Measurements from ENCODE around the gene ECHS1.
"Not testable (repeated sequence)": the region's sequence is repeated elsewhere in the genome, so short reads cannot be mapped to it uniquely, and the experiment has no call there.

The ECHS1 gene

DNA sequence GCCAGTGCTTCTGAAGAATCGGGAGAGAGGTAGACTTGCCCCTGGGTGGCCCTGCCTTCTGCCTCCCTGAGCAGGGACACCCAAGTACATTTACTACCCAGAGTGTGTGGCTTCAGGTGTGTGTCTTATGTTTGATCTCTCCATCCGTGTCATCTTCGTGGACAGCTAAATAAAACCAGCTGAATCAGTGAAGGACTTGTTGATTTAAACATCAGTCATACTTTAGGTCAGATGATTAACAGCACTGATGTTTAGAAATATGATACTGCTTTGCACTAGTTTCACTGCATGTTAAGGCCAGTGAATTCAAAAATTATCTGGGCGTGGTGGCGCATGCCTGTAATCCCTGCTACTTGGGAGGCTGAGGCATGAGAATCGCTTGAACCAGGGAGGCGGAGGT, 24.8 kb upstream of the ECHS1 start:
- DNase-seq: no peak

DNA sequence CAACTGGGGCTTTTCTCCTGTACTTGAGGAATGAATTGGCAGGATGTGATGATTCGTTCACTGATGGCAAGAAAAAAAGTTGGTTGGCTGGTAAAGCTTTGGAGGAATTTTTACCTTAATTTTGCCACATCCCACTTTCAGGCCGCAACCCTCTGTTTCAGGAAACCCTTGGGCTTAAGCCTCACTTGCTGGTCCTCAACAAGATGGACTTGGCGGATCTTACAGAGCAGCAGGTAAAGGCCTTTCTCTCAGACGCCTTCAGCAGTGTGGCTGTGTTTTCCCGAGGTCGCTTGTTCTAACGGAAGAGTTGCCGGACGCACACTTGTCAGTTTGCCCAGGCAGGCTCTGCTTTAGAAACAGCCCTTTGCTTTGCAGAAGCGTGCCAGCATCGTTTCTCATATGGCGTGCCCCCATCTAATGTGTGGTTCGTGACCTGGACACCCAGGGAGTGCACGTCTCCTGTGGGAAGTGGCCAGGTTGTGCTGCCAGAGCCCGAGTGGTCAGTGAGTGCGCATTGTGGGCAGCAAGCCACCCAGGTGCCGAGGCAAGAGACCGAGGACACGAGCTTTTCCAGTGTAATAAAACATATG, 23.0 kb upstream of the ECHS1 start:
- no peak for DNase-seq

DNA sequence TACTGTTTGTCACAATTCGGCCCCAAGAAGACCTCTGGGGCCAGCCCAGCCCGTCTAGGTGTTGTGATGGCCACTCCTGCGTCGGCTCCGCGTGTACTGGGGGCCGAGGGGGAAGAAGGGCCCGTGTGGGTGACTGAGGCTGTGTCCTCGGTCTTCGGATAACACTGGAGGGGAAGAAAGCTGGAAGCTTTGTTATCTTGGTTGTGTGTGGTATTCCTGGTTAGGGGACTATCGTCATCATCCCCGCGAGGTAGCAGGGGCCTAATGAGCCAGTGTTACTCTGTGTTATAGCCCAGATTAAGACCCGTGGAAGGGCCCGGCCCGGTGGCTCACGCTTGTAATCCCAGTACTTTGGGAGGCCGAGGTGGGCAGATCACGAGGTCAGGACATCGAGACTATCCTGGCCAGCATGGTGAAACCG, 21.7 kb upstream of the ECHS1 start:
- no peak for DNase-seq

DNA sequence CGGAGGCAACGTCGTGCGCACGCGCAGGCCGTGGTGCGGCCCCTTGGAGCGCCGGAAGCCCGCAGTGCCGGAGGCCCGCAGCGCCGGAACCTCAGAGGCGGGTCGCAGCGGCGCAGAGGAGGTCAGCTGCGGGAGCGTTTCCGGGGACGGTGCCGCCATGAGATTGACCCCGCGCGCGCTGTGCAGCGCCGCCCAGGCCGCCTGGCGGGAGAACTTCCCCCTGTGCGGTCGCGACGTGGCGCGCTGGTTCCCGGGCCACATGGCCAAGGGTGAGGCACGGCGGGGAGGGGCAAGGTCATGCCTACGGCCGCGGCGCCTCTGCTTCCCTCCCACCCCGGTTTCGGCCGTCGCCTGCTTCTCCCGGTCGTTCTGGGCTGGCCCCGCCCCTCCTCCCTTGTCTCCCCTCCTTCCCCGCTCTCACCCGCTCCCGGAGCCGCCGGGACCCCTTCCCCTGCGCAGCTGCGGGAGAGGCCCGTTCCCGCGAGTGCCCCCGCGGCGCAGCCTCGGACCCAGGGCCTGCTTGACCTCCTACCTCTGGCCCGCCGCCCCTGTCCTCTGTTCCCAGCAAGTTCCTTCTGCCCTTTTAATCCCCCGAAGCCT, 21.0 kb upstream of the ECHS1 start, which contains the start of gene MTG1:
Gene MTG1 (plus strand): TSS at position 94 of the 600 bp plus-strand sequence. CDS start 64 bp downstream, at position 158.
- DNase-seq: peak; percentile 31

DNA sequence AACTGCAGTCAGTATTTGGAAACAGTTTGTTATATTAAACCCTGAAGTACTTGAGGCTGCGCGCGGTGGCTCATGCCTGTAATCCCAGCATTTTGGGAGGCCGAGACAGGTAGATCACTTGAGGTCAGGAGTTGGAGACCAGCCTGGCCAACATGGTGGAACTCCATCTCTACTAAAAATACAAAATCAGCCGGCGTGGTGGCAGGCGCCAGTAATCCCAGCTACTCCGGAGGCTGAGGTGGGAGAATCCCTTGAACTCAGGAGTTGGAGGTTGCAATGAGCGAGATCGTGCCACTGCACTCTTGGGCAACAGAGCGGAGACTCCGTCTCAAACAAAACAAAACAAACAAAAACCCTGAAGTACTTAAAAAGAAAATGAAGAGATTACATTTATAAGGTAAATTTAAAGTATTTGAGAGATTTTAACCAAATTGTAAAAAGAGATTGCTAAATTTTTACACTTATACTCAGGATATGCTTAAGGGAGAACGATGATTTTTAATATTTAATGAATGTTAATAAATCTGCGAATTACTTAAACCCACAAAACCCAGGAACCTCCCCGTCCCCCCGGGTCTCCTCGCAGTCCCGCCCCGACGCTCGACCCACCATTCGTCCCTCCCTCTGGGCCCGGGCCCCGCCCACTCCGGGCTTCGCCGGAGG, 20.4 kb upstream of the ECHS1 start:
- no peak for DNase-seq

DNA sequence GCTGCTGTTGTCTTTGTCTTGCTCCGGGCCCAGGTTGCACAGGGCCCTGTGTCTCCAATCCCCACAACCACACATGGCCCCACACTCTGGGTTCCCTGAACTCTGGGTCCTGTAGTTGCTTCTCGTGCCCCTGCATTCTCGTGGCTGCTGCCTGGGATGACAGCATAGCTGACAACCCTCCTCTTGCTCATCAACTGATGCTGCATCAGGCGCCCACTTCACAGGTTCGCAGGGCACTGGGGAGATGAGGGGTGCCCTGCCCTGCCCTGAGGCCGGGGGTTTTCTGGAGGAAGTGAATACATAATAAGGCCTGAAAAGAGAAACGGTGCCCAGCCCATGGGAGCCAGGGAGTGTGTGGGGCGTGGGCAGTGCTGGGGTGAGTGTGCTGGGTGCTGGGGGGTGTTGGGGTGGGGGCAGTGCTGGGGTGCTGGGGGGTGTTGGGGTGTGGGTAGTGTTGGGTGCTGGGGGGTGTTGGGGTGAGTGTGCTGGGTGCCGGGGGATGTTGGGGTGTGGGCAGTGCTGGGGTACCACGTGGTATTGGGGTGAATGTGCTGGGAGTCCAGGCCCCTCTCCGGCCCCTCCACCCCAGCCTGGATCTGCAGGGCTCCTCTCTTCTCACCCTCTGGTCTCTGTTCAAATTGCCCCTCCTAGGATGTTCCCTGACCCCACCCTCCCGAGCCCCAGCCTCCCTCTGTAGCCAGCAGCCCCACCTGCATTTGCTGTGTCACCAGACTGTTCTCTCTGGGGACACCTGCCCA, 18.8 kb upstream of the ECHS1 start:
- no peak for DNase-seq

DNA sequence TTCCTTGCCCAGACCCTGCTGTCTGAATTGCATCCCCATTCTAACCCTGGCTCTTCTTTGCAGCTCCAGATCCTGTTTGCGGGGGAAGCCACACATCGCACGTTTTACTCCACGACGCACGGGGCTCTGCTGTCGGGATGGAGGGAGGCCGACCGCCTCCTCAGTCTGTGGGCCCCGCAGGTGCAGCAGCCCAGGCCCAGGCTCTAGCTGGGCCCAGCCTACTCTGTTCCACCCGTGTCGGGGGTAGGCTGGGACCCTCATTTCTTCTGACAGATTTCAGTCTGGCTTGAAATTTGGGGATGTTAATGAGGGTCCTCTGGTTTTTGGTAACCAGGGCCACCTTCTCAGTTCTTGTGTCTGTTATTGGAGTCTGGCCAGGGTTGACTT, 18.1 kb upstream of the ECHS1 start:
- no peak for DNase-seq

DNA sequence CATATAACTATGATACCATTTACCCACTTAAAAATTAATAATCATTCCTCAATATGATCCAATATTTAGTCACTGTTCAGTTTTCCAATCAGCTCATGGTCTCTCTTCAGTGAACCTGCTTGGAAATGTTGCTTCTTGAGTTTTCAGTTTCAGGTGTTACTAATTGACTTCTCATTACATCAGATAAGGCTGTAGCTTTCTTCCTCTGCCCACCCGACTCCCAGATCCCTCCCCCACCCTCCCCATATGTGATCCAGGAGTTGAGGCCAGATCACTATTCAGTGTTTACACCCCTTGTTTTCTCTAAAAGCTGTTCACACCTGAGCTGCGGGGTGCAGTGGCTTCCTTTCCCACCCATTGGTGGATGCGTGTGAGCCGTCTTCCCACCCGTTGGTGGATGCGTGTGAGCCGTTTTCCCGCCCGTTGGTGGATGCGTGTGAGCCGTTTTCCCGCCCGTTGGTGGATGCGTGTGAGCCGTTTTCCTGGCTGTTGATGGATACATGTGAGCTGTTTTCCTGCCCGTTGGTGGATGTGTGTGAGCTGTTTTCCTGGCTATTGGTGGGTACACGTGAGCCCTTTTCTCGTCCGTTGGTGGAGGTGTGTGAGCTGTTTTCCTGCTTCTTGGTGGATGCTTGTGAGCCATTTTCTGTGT, 17.6 kb upstream of the ECHS1 start:
- no peak for DNase-seq

DNA sequence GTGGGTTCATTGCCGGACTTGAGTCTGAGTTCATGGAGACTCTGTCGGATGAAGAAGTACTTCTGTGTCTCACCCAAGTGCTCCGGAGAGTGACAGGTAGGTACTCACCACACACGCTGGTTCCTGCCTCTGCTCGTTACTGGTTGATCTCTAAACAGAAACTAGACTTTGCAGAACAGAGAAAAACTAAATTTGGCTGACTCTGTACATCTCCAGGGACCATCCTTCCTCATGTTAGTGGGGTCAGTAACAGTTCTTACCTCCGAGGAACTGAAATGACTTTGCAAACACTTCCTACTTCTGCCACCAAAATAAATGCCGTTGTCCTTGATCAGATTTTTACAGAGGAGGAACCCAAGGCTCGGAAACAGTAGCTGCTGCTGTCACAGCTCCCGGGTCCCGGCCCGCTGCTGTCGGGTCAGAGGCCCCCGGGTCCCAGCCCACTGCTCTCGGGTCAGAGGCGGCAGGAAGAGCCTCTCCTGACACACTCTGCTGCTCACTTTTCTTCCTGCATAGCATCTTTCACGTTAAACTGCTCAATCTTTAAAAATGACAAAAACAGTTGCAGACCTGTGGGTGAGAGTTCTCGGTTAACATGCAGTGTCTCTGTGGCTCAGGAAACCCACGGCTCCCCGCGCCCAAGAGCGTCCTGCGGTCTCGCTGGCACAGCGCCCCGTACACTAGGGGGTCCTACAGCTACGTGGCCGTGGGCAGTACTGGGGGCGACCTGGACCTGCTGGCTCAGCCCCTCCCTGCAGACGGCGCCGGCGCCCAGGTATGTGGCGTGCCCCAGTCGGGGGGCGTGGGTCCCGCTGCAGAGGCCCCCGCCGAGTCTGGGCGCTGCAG, 16.0 kb upstream of the ECHS1 start:
- no peak for DNase-seq

DNA sequence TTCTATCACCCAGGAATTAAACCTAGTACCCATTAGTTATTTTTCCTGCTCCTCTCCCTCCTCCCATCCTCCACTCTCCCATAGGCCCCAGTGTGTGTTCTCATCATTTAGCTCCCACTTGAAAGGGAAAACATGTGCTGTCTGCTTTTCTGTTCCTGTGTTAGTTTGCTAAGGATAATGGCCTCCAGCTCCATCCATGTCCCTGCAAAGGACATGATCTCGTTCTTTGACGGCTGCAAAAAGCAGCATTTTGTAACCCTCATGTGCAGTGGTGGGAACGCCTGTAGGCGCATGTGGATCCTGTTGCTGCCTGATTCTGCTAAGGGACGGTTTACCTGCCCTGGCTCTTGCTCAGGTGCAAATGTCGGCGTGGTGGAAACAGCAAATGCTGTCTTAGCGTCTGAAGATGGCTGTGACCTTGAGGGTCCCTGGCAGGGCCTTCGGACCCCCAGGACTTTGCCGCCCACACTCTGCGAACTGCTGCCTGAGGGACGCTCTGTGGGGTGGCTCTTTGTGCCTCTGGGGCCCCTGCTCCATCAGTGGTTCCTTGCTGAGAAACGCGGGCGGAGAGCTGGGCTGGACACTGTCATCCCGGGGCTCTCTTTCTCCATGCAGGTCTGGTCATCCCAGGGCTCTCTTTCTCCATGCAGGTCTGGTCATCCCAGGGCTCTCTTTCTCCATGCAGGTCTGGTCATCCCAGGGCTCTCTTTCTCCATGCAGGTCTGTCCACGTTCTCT, 15.2 kb upstream of the ECHS1 start:
- no peak for DNase-seq

DNA sequence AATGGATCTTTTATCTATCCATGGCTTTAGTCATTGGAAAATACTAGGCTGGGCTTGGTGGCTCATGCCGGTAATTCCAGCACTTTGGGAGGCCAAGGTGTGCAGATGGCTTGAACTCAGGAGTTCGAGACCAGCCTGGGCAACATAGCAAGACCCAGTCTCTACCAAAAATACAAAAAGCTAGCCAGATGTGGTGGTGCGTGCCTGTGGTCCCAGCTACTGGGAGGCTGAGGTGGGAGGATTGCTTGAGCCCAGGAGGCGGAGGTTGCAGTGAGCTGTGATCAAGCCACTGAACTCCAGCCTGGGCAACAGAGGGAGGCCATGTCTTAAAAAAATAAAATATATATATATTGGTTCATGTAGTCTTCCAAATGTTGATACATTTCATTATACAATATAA, 13.8 kb upstream of the ECHS1 start:
- DNase-seq: not testable (repeated sequence)

DNA sequence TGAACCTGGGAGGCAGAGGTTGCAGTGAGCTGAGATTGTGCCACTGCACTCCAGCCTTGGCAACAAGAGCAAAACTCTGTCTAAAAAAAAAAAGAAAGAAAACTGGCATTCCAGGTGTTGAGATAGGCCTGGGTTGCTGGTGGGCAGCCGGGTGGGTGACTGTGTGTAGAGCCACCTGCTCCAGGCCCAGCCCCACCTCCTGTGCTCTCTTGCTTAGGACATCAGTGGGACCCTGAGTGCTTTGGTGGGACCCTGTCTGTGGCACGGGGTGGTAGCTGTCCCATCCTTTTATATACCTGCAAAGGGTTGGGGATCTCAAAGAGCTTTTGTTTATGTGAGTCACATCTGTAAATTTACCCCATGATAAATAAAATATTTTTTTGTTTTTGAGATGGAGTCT, 12.1 kb upstream of the ECHS1 start:
- no peak for DNase-seq

DNA sequence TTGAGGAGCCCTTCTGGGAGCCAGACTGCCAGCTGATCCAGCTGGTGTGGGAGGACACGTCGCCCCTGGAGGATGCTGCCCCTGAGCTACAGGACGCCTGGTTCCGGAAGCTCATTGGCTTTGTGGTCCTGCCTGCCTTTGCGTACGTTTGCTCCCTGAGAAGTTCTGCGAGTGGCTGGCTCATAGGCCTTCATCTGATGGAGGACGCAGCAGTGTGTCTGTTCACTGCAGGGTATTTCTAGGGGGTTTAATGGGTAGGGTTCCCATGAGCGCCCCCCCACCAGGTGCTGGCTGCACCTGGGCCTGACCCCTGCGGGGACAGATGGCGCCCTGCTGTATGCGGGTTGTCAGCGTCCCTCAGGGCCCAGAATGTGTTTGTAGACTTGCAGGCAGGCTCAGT, 10.9 kb upstream of the ECHS1 start:
- no peak for DNase-seq

DNA sequence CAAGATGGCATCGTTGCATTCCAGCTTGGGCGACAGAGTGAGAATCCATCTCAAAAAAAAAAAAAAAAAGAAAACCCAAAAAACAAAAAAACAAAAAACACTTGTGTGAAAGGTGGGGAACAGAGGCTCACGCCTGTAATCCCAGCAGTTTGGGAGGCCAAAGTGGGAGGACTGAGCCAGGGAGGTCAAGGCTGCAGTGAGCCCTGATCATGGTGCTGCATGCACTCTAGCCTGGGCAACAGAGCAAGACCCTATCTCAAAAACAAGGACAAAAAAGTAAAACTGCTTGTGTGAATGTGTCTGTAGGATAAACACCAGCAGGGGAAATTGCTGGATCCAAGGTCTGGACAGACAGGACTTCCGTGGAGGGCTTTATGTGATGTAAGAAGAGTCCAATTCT, 10.4 kb upstream of the ECHS1 start:
- DNase-seq: no peak

DNA sequence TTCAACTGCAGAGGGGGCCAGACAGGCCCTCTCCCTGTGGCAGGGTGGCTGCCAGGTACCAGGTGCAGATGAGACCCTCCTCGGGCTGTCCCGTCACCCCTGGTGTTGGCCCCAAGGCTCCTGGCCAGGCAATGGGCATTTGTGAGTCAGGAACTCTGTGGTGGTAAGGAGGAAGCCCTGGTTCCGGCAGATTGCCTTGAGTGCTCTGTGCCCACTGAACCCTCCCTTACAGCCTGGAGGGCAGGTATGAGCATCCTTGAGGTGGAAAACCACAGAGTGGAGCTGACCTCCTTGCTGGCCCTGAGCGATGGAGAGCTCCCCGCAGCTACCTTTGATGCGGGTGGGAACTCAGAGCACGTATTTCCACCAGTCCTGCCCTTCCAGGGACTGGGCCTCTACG, 7.9 kb upstream of the ECHS1 start:
- no peak for DNase-seq

DNA sequence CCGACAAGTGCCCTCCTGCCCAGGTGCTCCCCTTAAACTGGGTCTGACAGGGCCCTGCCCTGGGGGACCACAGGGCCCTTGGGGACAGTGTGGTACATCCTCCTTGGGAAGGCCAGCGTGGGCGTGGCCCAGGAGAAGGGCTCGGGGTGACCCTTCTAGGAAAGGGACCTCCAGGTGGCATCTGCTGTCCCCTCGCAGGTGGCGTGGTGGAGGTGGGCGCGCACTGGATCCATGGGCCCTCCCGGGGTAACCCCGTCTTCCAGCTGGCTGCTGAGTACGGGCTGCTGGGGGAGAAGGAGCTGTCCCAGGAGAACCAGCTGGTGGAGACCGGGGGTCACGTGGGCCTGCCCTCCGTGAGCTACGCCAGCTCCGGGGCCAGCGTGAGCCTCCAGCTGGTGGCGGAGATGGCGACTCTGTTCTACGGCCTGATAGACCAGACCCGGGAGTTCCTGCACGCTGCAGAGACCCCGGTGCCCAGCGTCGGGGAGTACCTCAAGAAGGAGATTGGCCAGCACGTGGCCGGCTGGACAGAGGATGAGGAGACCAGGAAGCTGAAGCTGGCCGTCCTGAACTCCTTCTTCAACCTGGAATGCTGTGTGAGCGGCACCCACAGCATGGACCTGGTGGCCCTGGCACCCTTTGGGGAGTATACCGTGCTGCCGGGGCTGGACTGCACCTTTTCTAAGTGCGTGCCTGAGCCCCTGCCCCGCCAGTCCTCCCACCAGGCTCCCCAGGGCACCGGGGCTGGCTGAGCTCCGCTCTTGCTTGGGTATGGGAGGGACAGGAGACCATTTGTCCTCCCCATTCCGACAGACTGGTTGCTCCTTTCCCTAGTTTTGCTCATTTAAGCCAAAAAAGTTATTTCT, 6.9 kb upstream of the ECHS1 start:
- no peak for DNase-seq

DNA sequence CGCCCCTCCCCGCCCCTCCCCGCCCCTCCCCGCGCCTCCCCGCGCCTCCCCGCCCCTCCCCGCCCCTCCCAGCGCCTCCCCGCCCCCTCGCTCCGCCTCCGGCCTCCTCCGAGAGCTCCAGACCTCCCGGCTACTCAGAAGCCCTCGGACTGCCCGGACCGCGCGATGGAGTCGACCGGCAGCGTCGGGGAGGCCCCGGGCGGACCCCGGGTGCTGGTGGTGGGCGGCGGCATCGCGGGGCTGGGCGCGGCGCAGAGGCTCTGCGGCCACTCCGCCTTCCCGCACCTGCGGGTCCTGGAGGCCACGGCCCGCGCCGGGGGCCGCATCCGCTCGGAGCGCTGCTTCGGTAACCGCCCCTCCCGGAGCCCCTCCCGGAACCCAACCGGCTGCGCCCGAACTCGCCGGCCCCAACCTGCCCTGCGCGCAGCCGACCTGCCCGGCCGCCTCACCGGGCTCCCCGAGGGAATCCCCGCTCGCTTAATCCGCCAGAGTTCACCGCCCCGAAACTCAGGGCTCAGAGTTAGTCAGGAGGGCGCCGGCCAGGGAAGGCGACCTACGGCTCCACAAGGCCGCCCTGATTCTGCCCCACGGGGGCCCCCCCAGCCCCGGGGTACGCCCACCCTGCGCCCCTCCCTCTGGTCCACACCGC, 6.1 kb upstream of the ECHS1 start, which contains the start of gene PAOX:
Gene PAOX (plus strand): TSS at position 111 of the 649 bp plus-strand sequence. CDS start 55 bp downstream, at position 166.
- no peak for DNase-seq

DNA sequence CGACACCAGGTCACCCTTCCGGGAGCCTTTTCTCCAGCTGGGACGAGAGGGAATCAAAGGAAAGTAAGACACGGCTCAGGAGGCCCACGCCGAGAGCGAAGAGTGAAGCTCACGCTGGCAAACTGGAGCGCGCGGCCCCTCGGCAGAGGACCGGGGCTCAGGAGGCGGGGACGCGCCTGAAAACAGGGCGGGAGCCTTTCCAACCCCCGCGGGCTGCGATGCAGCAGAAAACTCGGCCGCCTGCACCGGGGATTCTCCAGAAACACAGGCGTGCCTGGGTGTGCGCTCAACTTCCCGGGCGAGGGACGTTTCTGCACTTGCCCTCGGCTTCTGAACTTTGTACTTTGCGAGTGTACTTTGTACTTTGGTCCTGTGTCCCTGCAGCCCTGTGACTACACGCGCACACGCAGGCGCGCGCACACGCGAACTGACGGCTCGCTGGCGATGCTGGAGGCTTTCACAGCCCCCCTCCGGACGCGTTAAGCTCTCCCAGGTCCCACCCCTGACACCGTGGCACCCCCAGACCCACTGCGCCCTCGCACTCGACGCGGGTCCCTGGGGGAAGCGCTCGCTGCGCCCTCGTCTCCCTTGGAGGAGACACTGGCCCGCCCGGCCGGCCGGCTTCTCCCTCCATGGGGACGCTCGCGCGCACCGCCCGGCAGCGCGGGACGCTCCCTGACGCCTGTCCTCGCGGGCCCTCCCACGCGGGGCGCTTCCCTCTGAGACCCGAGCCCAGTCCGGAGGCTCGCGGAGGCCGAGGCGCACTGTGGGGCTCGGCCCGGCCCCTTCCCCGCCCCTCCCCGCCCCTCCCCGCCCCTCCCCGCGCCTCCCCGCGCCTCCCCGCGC, 5.3 kb upstream of the ECHS1 start:
- DNase-seq: no peak

DNA sequence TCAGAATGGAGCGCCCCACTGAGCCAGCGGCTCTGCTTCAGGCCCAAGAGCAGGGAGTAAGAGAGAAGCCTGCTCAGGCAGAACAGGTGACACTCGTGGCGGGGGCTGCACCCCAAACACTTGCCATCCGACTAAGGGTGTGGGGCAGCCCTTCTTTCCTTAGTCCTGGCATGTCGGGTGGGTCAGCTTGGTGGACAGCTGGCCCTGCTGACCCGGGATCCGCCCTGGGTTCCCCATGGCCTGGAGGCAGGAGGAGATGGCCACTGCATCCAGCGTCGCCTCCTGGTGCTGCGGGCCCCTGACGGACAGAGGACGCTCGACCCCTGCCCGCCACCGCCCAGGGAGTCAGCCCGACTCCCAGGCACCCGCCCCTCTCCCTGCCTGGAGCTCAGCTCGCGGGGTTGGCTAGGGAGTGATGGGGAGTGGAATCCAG, 4.7 kb upstream of the ECHS1 start:
- DNase-seq: no peak
